ENCODE data around the gene CDC40. TPM values are rescaled to one million over a fixed set of nuclear protein-coding genes. Genes with fewer than 3 reads are reported as not detected.

The CDC40 gene
- total RNA-seq, 1 experiment from 2014 or later, result 37.0 TPM

DNA sequence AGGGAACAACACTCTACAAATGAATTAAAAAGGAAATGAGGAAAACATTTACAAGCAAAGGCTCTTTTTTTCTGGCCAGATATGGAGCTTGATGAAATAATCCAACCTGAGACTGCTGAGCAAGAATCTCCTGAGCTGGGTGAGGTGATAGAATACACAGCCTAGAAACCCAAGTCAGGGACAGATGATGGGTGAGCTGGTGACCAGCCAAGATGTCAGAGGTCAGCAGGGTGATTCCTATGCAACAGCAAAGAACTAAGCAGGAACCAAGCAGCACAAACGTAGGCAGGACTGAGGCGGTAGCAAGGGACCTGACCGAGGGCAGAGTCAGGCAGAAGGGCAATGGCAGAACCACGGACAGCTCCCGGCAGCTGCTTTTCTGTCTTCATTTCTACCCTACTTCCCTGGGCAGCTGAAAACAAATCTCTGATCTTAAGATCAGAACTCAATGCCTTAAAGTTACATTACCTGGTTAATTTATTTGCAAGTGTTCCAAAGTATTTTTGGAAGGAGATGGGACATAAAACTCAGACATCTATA is 75.1 kb downstream of the CDC40 start:
- in situ Hi-C loops (cut with HindIII; ENCODE audit: low pct_unique_long_range_greater_than_20kb, low sequenced_read_pairs) (no loop called here), intact Hi-C loops (cut with micrococcal nuclease; ENCODE audit: unreplicated experiment) (no loop called here)
- Histone ChIP-seq H3K9me3 (ENCODE audit: control insufficient read depth, insufficient read depth, low read depth, low read length) (no peaks in the 10 kb centered on the region), H3K27me3 (ENCODE audit: control insufficient read depth, insufficient read depth, low read length) (peaks cover 5% of the 10 kb centered on the region), H3K4me3 (ENCODE audit: low read depth in 2 of 2, low read length in 2 of 2) (no peak overlapping the region), H3K36me3 (ENCODE audit: control insufficient read depth, insufficient read depth, low read length) (no peaks in the 10 kb centered on the region), H3K4me1 (ENCODE audit: control insufficient read depth, insufficient read depth, low read length) (no peaks in the 10 kb centered on the region), H3K27ac (ENCODE audit: low read length) (no peak overlapping the region)
- DNase-seq (ENCODE audit: low read depth, low spot score) (no peak), ATAC-seq (no peak)
- TF ChIP-seq, protein P1, sequence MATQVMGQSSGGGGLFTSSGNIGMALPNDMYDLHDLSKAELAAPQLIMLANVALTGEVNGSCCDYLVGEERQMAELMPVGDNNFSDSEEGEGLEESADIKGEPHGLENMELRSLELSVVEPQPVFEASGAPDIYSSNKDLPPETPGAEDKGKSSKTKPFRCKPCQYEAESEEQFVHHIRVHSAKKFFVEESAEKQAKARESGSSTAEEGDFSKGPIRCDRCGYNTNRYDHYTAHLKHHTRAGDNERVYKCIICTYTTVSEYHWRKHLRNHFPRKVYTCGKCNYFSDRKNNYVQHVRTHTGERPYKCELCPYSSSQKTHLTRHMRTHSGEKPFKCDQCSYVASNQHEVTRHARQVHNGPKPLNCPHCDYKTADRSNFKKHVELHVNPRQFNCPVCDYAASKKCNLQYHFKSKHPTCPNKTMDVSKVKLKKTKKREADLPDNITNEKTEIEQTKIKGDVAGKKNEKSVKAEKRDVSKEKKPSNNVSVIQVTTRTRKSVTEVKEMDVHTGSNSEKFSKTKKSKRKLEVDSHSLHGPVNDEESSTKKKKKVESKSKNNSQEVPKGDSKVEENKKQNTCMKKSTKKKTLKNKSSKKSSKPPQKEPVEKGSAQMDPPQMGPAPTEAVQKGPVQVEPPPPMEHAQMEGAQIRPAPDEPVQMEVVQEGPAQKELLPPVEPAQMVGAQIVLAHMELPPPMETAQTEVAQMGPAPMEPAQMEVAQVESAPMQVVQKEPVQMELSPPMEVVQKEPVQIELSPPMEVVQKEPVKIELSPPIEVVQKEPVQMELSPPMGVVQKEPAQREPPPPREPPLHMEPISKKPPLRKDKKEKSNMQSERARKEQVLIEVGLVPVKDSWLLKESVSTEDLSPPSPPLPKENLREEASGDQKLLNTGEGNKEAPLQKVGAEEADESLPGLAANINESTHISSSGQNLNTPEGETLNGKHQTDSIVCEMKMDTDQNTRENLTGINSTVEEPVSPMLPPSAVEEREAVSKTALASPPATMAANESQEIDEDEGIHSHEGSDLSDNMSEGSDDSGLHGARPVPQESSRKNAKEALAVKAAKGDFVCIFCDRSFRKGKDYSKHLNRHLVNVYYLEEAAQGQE (IDR thresholded peaks at IDR 0.05; ENCODE audit: insufficient read depth in 1 of 2, low read depth in 2 of 2, low read length in 1 of 2), result peak; percentile 97
- TF ChIP-seq, protein P2, sequence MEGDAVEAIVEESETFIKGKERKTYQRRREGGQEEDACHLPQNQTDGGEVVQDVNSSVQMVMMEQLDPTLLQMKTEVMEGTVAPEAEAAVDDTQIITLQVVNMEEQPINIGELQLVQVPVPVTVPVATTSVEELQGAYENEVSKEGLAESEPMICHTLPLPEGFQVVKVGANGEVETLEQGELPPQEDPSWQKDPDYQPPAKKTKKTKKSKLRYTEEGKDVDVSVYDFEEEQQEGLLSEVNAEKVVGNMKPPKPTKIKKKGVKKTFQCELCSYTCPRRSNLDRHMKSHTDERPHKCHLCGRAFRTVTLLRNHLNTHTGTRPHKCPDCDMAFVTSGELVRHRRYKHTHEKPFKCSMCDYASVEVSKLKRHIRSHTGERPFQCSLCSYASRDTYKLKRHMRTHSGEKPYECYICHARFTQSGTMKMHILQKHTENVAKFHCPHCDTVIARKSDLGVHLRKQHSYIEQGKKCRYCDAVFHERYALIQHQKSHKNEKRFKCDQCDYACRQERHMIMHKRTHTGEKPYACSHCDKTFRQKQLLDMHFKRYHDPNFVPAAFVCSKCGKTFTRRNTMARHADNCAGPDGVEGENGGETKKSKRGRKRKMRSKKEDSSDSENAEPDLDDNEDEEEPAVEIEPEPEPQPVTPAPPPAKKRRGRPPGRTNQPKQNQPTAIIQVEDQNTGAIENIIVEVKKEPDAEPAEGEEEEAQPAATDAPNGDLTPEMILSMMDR (IDR thresholded peaks at IDR 0.05), result no peak
- no TSS peak for BruUV-seq (replicated peaks)
- POLR2A ChIA-PET, result no interaction called here
- CTCF ChIA-PET, result no interaction called here

DNA sequence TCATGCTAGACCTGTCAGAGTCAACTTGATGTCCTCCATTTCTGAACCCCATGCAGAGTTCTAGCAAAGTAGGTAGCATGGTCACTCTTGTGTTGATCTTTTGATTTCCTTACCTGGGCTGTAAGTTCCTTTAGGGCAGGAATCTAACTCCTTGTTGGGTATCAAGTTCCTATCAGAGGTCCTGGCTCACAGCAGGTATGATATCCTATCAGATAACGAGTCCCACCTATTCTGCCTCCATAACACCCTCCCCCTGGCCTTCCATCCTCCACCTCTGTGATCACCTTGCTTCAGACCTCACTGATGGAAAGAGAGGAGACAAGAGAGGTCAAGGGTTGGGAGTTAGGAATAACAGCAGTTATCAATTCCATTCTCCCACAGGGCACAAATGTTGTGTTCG is 76.1 kb downstream of the CDC40 start:
- Histone ChIP-seq H3K36me3 (ENCODE audit: control insufficient read depth, insufficient read depth, low read length) (no peaks in the 10 kb centered on the region), H3K27ac (ENCODE audit: low read length) (no peak overlapping the region), H3K27me3 (ENCODE audit: control insufficient read depth, insufficient read depth, low read length) (peaks cover 5% of the 10 kb centered on the region), H3K4me3 (ENCODE audit: low read depth in 2 of 2, low read length in 2 of 2) (no peak overlapping the region), H3K4me1 (ENCODE audit: control insufficient read depth, insufficient read depth, low read length) (no peaks in the 10 kb centered on the region), H3K9me3 (ENCODE audit: control insufficient read depth, insufficient read depth, low read depth, low read length) (no peaks in the 10 kb centered on the region)
- in situ Hi-C loops (cut with HindIII; ENCODE audit: low pct_unique_long_range_greater_than_20kb, low sequenced_read_pairs), result no loop called here
- intact Hi-C loops (cut with micrococcal nuclease; ENCODE audit: unreplicated experiment), result no loop called here
- TF ChIP-seq POLR2AphosphoS5 (IDR thresholded peaks at IDR 0.05; ENCODE audit: low read depth, low read length) (no peak), SIN3A (IDR thresholded peaks at IDR 0.05; ENCODE audit: borderline replicate concordance, insufficient read depth, low read depth, low read length) (no peak), TCF7L2 (IDR thresholded peaks at IDR 0.05; ENCODE audit: low read depth, low read length) (no peak)
- TF ChIP-seq, protein P1 (IDR thresholded peaks at IDR 0.05; ENCODE audit: insufficient read depth in 1 of 2, low read depth in 2 of 2, low read length in 1 of 2), result no peak
- TF ChIP-seq, protein P2 (IDR thresholded peaks at IDR 0.05), result no peak
- ATAC-seq, result no peak
- BruUV-seq (replicated peaks), result no TSS peak
- ChIA-PET POLR2A (no interaction called here), CTCF (no interaction called here)
- DNase-seq (ENCODE audit: low read depth, low spot score), result no peak
